ENCODE results near the gene PFKFB4. TPM values are rescaled to one million over a fixed set of nuclear protein-coding genes. Genes with fewer than 3 reads are reported as not detected.

PFKFB4 gene
- polyA plus RNA-seq (2011; rRNA removed) (6.1 and 7.2 TPM in 2 replicates), polyA minus RNA-seq (2011; rRNA and poly(A)+ RNA removed) (8.3 and 11.0 TPM in 2 replicates)

- Histone ChIP-seq H3K4me3 (ENCODE audit: low read depth, low read length) (peak within 1 kb of the TSS; percentile 82), H3K9me3 (ENCODE audit: control insufficient read depth, insufficient read depth, low read length) (no peaks in the 10 kb centered on the region), H3K27ac (ENCODE audit: low read depth, low read length) (peak within 1 kb of the TSS; percentile 39), H3K27me3 (ENCODE audit: control insufficient read depth, insufficient read depth, low read length) (no peaks in the 10 kb centered on the region)
- CTCF ChIA-PET: interaction anchor here (0.6 to 1.6 kb wide), 6 partner anchors 15 to 1271 kb away, joined by 3 to 5 read pairs (median 4); no protein-coding TSS in a partner anchor
- TF ChIP-seq, protein P1, sequence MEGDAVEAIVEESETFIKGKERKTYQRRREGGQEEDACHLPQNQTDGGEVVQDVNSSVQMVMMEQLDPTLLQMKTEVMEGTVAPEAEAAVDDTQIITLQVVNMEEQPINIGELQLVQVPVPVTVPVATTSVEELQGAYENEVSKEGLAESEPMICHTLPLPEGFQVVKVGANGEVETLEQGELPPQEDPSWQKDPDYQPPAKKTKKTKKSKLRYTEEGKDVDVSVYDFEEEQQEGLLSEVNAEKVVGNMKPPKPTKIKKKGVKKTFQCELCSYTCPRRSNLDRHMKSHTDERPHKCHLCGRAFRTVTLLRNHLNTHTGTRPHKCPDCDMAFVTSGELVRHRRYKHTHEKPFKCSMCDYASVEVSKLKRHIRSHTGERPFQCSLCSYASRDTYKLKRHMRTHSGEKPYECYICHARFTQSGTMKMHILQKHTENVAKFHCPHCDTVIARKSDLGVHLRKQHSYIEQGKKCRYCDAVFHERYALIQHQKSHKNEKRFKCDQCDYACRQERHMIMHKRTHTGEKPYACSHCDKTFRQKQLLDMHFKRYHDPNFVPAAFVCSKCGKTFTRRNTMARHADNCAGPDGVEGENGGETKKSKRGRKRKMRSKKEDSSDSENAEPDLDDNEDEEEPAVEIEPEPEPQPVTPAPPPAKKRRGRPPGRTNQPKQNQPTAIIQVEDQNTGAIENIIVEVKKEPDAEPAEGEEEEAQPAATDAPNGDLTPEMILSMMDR (IDR thresholded peaks at IDR 0.05; ENCODE audit: low read depth, low read length): 0 out of 2 replicates have a peak, but pooled peaks have one; percentile 14
- POLR2A ChIA-PET: interaction anchor here (0.5 to 1.8 kb wide), 4 partner anchors 37 to 78 kb away, joined by 3 to 4 read pairs (median 3); partner anchors contain the start of gene SLC26A6
- peak; percentile 98 for DNase-seq (ENCODE audit: low read depth, low spot score)
Observed at GRCh38 chr3:48556796-48557626, at the start of gene PFKFB4. PFKFB4 (minus strand) TSS chr3:48556803; CDS start chr3:48556777, 26 bp downstream.

- H3K27me3 ChIP-seq (ENCODE audit: control insufficient read depth, insufficient read depth, low read length): no peaks in the 10 kb centered on the region
- ChIA-PET POLR2A (interaction anchor here (0.6 to 0.7 kb wide), 3 partner anchors 12 to 95 kb away, joined by 3 to 4 read pairs (median 4); no protein-coding TSS in a partner anchor), CTCF (interaction anchor here (1.1 kb wide), 1 partner anchor 34 kb away, joined by 4 read pairs; the partner anchor contains the start of gene SLC26A6)
- H3K4me3 ChIP-seq (ENCODE audit: low read depth, low read length): no peak overlapping the region
- TF ChIP-seq, protein P1 (IDR thresholded peaks at IDR 0.05; ENCODE audit: low read depth, low read length): no peak
- no peaks in the 10 kb centered on the region for H3K9me3 ChIP-seq (ENCODE audit: control insufficient read depth, insufficient read depth, low read length)
- DNase-seq (ENCODE audit: low read depth, low spot score): no peak
- no peak overlapping the region for H3K27ac ChIP-seq (ENCODE audit: low read depth, low read length)
Observed at GRCh38 chr3:48601622-48601994, 45.0 kb upstream of the PFKFB4 start.

DNA sequence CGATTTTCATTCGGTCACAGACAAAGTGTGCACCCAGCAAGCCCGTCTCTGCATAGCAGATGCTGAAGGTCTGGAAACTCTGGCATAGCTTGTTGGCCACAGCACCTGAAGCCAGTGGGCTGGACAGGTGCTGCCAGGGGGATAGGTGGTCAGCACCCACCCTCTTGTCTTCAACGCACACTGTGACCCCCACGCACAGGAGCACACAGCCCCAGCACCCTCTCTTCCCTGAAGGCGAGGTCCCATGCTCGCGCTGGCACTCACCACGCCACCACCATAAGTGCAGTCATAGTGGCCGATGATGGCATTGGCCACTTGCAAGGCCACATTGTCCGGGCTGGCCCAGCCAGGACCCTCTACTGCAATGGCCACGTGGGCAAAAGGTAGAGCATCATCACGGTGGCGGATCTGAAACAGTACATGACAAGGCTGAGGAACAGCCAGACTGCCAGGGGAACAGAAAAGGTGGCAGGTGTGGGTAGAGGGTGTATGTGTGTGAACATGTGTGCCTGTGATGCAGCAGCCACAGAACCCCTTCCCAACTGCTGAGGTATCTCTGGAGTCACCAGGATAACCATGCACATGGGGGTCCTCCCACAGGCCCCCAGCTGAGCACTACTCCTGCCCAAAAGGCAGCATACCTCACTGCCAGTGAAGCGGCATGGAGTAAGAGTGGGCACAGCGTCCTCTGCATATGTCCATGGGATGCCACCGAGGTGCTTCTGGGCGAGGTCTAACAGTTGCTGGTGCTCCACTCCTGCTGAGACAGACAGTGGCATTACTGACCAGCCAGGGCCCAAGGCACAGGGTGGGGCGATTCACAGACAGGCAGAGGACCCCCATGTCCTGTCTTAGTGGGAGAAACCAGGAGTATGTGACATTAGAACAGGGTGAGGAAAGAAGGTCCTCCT lies 44.4 kb upstream of the PFKFB4 start:
- no peaks in the 10 kb centered on the region for H3K27me3 ChIP-seq (ENCODE audit: control insufficient read depth, insufficient read depth, low read length)
- H3K27ac ChIP-seq (ENCODE audit: low read depth, low read length): no peak overlapping the region
- ChIA-PET POLR2A (interaction anchor here (0.6 to 0.7 kb wide), 2 partner anchors 11 to 96 kb away, joined by 3 to 4 read pairs; no protein-coding TSS in a partner anchor), CTCF (interaction anchor here (1.1 kb wide), 1 partner anchor 35 kb away, joined by 4 read pairs; the partner anchor contains the start of gene SLC26A6)
- H3K9me3 ChIP-seq (ENCODE audit: control insufficient read depth, insufficient read depth, low read length): no peaks in the 10 kb centered on the region
- no peak overlapping the region for H3K4me3 ChIP-seq (ENCODE audit: low read depth, low read length)
- TF ChIP-seq, protein P1 (IDR thresholded peaks at IDR 0.05; ENCODE audit: low read depth, low read length): no peak
- DNase-seq (ENCODE audit: low read depth, low spot score): no peak

- CTCF ChIA-PET: no interaction called here
- POLR2A ChIA-PET: interaction anchor here (1.4 to 1.7 kb wide), 2 partner anchors 36 to 153 kb away, joined by 4 to 14 read pairs; partner anchors contain the start of genes ATRIP and SLC26A6
- H3K27ac ChIP-seq (ENCODE audit: low read depth, low read length): peak overlapping the region; percentile 99
- TF ChIP-seq, protein P1 (IDR thresholded peaks at IDR 0.05; ENCODE audit: low read depth, low read length): no peak
- H3K4me3 ChIP-seq (ENCODE audit: low read depth, low read length): no peak overlapping the region
- H3K27me3 ChIP-seq (ENCODE audit: control insufficient read depth, insufficient read depth, low read length): no peaks in the 10 kb centered on the region
- no peak for DNase-seq (ENCODE audit: low read depth, low spot score)
- H3K9me3 ChIP-seq (ENCODE audit: control insufficient read depth, insufficient read depth, low read length): no peaks in the 10 kb centered on the region; the same call in 1 of the 2 replicates
Observed at GRCh38 chr3:48599509-48600285, 43.1 kb upstream of the PFKFB4 start.
